Breast epithelium (tissue), 4 donors: Measurements from ENCODE around the gene KHNYN. TPM values are rescaled to one million over a fixed set of nuclear protein-coding genes. Genes with fewer than 3 reads are reported as not detected.
"Not testable (repeated sequence)": the region's sequence is repeated elsewhere in the genome, so short reads cannot be mapped to it uniquely, and the experiment has no call there.

Experiments
- DNase-seq, 2 donors: peaks; one replicate each; pipeline ENCODE4 v3.0.0-alpha.2; 2019; ENCODE audit warnings: low spot score in 2 of 2
- H3K27ac ChIP-seq, 2 donors: fragments of 200-600 bp; sonication (generic) in 1 of 2; one replicate each; pipeline ENCODE4 v1.5.1; 2016 to 2019; ENCODE audit warnings: mild to moderate bottlenecking in 1 of 2
- H3K27me3 ChIP-seq, 2 donors: fragments of 200-600 bp; sonication (generic) in 1 of 2; one replicate each; pipeline versions ENCODE4 v1.5.1 to v1.6.0; 2017 to 2019; ENCODE audit warnings: control low read depth in 1 of 2, mild to moderate bottlenecking in 1 of 2
- H3K36me3 ChIP-seq: fragments of 200-600 bp; one replicate; pipeline ENCODE4 v1.5.1; 2019
- H3K4me1 ChIP-seq, 2 donors: fragments of 200-600 bp; sonication (generic); one replicate each; pipeline ENCODE4 v1.5.1; 2016 to 2019; ENCODE audit warnings: control low read depth in 1 of 2
- H3K4me3 ChIP-seq, 3 donors: fragments of 200-600 bp; sonication (generic); 1 replicate in 2 of 3; 2 replicates in 1 of 3; pipeline ENCODE4 v1.5.1; 2016 to 2019; ENCODE audit warnings: mild to moderate bottlenecking in 3 of 3, moderate library complexity in 2 of 3
- H3K9me3 ChIP-seq, 2 donors: fragments of 200-600 bp; sonication (generic) in 1 of 2; one replicate each; pipeline ENCODE4 v1.5.1; 2016 to 2019; ENCODE audit warnings: control low read depth in 1 of 2
- POLR2A ChIP-seq: fragments of 450-650 bp; IDR thresholded peaks from one replicate; pipeline ENCODE4 v1.6.1; 2016; ENCODE audit warnings: antibody characterized with exemption, mild to moderate bottlenecking, moderate library complexity
- POLR2AphosphoS5 ChIP-seq, 3 donors: sonication (generic); formaldehyde crosslinking; IDR thresholded peaks; one replicate each; pipeline ENCODE4 v1.6.1; 2017; ENCODE audit warnings: antibody characterized with exemption in 3 of 3
- intact Hi-C: fragments of 100-400 bp; cut with DNase I; formaldehyde crosslinking; loops from one replicate; pipeline ENCODE4 v1.15.1; 2023; ENCODE audit warnings: low total_unique reads
- total RNA-seq, 3 donors: library from RNA; depleted of rRNA; stranded (reverse); fragments of >200 nt; gene quantifications; one replicate each; pipeline ENCODE4 v1.1.0, GENCODE V29; 2016
- TF ChIP-seq, protein P1 (sequence below), 3 donors: fragments of 450-650 bp; IDR thresholded peaks; one replicate each; pipeline ENCODE4 v1.5.1; 2016 to 2017; ENCODE audit warnings: antibody characterized with exemption in 3 of 3, mild to moderate bottlenecking in 3 of 3, moderate library complexity in 3 of 3

The KHNYN gene
- total RNA-seq, 3 donors from 2014 or later, result 48.5 to 68.1 (median 63.9) TPM

DNA sequence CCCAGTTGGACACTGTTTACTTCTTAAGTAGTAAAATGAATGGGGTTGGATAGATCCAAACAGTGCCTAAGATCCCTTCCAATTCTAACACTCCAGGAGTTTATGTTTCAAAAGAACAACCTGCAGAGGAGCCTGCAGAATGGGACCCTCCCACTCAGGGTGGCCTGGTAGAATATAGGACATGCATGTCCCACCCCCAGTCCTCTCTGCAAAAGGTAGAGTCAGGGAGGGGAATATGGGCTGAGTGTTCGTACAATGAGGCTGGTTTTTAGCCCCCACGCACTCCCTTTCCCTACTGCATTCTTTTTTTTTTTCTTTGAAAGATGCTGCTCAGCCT is 42.8 kb upstream of the KHNYN start:
- H3K36me3 ChIP-seq, result no peaks in the 10 kb centered on the region
- H3K27ac ChIP-seq, result no peak overlapping the region
- H3K4me3 ChIP-seq, result no peak overlapping the region
- no peak for TF ChIP-seq POLR2A
- intact Hi-C loops, result no loop called here
- no peak for DNase-seq
- H3K27me3 ChIP-seq, result no peaks in the 10 kb centered on the region
- H3K4me1 ChIP-seq, result no peaks in the 10 kb centered on the region
- H3K9me3 ChIP-seq, result no peaks in the 10 kb centered on the region

DNA sequence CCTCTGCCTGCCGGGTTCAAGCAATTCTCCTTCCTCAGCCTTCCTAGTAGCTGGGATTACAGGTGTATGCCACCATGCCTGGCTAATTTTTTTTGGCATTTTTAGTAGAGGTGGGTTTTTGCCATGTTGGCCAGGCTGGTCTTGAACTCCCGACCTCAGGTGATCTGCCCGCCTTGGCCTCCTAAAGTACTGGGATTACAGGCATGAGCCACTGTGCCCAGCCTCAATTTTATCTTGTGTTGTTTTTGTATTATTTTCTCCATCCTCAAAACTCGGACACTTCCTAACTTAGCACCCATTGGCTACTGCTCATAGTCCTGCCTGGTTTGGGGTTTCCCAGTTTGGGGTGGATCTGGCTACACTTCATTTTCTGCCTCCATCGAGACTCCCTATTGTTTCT is 42.2 kb upstream of the KHNYN start:
- H3K4me3 ChIP-seq, H3K36me3 ChIP-seq, intact Hi-C loops, DNase-seq, H3K27ac ChIP-seq, H3K27me3 ChIP-seq, H3K9me3 ChIP-seq, H3K4me1 ChIP-seq: not testable (repeated sequence)

DNA sequence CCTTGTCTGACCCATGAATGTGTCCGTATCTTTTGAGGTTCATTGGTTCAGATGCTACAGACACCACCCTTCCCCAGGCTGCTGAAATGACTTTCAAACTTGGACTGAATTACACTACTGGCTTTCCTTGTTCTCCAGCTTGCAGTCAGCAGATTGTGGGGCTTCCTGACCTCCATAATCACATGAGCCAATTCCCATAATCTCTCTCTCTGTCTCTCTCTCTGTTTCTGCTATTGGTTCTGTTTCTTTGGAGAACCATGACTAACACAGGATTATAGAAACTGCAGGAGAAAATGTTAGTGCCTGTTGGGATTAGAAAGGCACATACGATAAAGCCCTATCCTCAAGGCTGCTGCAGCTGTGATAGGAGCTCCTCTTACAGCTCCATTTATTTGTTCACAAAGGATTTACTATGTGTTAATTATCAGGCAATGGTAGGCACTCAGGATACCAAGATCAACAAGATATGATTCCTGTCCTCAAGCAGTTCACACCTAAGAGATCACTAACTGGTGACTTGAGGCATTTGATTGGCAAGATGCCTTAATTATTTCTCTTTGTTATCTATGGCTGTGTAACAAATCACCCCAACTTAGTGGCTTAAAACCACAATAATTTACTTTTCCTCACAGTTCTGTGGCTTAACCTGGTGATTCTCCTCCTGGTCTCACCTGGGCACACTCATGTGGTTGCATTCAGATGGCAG is 41.1 kb upstream of the KHNYN start:
- Histone ChIP-seq H3K4me3 (no peak overlapping the region), H3K27ac (peak overlapping the region in 1 of 2 donors; percentile 50), H3K4me1 (no peaks in the 10 kb centered on the region), H3K36me3 (no peaks in the 10 kb centered on the region), H3K27me3 (no peaks in the 10 kb centered on the region), H3K9me3 (no peaks in the 10 kb centered on the region)
- DNase-seq, result no peak
- TF ChIP-seq POLR2AphosphoS5 (IDR thresholded peaks at IDR 0.05), result no peak
- TF ChIP-seq, protein P1, sequence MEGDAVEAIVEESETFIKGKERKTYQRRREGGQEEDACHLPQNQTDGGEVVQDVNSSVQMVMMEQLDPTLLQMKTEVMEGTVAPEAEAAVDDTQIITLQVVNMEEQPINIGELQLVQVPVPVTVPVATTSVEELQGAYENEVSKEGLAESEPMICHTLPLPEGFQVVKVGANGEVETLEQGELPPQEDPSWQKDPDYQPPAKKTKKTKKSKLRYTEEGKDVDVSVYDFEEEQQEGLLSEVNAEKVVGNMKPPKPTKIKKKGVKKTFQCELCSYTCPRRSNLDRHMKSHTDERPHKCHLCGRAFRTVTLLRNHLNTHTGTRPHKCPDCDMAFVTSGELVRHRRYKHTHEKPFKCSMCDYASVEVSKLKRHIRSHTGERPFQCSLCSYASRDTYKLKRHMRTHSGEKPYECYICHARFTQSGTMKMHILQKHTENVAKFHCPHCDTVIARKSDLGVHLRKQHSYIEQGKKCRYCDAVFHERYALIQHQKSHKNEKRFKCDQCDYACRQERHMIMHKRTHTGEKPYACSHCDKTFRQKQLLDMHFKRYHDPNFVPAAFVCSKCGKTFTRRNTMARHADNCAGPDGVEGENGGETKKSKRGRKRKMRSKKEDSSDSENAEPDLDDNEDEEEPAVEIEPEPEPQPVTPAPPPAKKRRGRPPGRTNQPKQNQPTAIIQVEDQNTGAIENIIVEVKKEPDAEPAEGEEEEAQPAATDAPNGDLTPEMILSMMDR (IDR thresholded peaks at IDR 0.05), result no peak
- TF ChIP-seq POLR2A, result no peak
- intact Hi-C loops, result no loop called here

DNA sequence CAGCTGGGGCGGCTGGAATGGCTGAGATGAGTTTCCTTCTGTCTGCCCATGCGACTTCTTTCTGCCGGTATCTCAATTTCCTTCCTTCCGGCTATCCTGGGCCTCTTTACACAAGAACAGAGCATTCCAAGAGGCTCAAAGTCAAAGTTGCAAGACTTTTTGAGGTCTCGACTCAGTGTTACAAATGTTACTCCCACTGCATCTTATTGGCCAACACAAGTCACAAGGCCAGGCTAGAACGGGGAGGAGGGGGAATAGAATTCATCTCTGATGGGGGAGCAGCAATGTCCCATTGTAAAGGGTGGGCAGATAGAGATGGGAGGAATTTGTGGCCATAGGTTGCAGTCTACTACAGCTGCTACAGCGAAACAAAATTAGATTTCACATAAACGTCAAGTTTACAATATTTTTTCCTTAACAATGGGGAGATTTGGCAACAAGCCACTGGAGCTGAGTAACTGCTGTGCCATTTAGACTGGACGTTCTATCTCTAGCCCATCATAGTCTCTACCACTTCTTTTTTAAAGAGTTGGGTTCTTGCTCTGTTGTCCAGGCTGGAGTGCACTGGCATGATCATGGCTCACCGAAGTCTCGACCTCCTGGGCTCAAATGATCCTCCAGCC is 40.4 kb upstream of the KHNYN start:
- intact Hi-C loops, result no loop called here
- Histone ChIP-seq H3K27me3 (no peaks in the 10 kb centered on the region), H3K27ac (peak overlapping the region in 1 of 2 donors; percentile 50), H3K36me3 (no peaks in the 10 kb centered on the region), H3K9me3 (no peaks in the 10 kb centered on the region), H3K4me3 (no peak overlapping the region), H3K4me1 (no peaks in the 10 kb centered on the region)
- TF ChIP-seq POLR2AphosphoS5 (IDR thresholded peaks at IDR 0.05) (no peak), POLR2A (no peak)
- TF ChIP-seq, protein P1 (IDR thresholded peaks at IDR 0.05), result no peak
- no peak for DNase-seq

DNA sequence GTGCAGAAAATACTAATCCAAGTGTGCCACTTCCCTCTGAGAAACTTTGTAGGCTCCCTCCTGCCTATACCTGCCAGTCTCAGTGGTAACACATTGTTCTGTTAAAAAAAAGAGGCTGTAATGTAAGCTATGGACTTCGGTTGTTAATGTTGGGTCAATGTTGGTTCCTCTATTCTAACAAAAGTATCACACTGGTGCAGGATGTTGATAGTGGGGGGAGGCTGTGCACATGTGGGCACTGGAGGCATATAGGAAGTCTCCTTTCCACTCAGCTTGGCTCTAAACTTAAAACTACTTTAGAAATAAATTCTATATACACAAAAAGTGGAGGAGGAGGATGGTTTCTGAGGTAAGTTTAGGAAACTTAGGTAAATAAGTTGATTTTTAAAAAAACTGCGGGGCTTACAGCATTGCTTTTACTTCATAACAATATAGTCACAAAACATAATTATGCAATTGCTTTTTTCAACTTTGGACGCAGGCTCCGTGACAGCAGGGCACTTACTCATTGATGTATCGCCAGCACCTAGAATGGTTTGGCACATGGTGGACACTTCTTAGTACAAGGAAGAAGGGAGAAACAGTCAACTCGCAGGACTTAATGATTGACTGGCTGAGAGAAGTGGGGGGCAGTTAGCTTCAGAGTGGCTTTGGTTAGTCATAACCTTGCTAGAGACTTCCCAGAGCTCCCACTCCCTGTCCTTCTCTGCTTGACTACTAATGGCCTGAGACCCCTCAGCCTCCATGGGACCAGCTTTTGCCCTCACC is 38.9 kb upstream of the KHNYN start:
- H3K36me3 ChIP-seq, result no peaks in the 10 kb centered on the region

More for the DNA sequence above, 38.9 kb upstream of the KHNYN start:
- DNase-seq, result no peak
- no peak overlapping the region for H3K4me3 ChIP-seq
- H3K9me3 ChIP-seq, result no peaks in the 10 kb centered on the region
- intact Hi-C loops, result no loop called here
- no peaks in the 10 kb centered on the region for H3K27me3 ChIP-seq
- H3K27ac ChIP-seq, result no peak overlapping the region
- TF ChIP-seq, protein P1 (IDR thresholded peaks at IDR 0.05), result no peak
- TF ChIP-seq POLR2A, result no peak
- no peak for TF ChIP-seq POLR2AphosphoS5 (IDR thresholded peaks at IDR 0.05)
- H3K4me1 ChIP-seq, result no peaks in the 10 kb centered on the region
